Measurements from ENCODE around the gene DOK6. TPM values are rescaled to one million over a fixed set of nuclear protein-coding genes. Genes with fewer than 3 reads are reported as not detected.
"Not testable (repeated sequence)": the region's sequence is repeated elsewhere in the genome, so short reads cannot be mapped to it uniquely, and the experiment has no call there.

The DOK6 gene
- total RNA-seq, 1 donor from 2014 or later: 0.43 TPM

- H3K27ac ChIP-seq: no peak overlapping the region
- no peak overlapping the region for H3K9ac ChIP-seq
- no peak for TF ChIP-seq EZH2phosphoT487 (IDR thresholded peaks at IDR 0.05)
- TF ChIP-seq CTCF (IDR thresholded peaks at IDR 0.05): no peak
- no peak for TF ChIP-seq EZH2 (IDR thresholded peaks at IDR 0.05)
- no peaks in the 10 kb centered on the region for H3K36me3 ChIP-seq
- H3K4me1 ChIP-seq: no peaks in the 10 kb centered on the region
- no peaks in the 10 kb centered on the region for H4K20me1 ChIP-seq (ENCODE audit: low read depth)
- H3K4me3 ChIP-seq: no peak overlapping the region
- H3K27ac Mint-ChIP-seq: no peak overlapping the region
- no peak overlapping the region for H3K4me2 ChIP-seq
- H3K27me3 Mint-ChIP-seq (ENCODE audit: insufficient read depth, low read depth): no peaks in the 10 kb centered on the region
- peaks cover 11% of the 10 kb centered on the region for H3K9me3 Mint-ChIP-seq
- no peaks in the 10 kb centered on the region for H3K79me2 ChIP-seq (ENCODE audit: low read depth)
- no peak overlapping the region for H2AFZ ChIP-seq (replicated peaks)
- no peaks in the 10 kb centered on the region for H3K27me3 ChIP-seq
- H3K4me1 Mint-ChIP-seq: no peaks in the 10 kb centered on the region
- H3K9me3 ChIP-seq (ENCODE audit: low read depth): no peaks in the 10 kb centered on the region
- no peaks in the 10 kb centered on the region for H3F3A ChIP-seq (ENCODE audit: low read depth)
- DNase-seq (ENCODE audit: low spot score): no peak
- no peak overlapping the region for H3K4me3 Mint-ChIP-seq
- H3K36me3 Mint-ChIP-seq: no peaks in the 10 kb centered on the region
These were observed 42.3 kb upstream of the DOK6 start for GRCh38 chr18:69358212-69358895.

GRCh38 chr18:69359768-69360167, 40.9 kb upstream of the DOK6 start:
- not testable (repeated sequence) for H3F3A ChIP-seq (ENCODE audit: low read depth); H3K9me3 ChIP-seq (ENCODE audit: low read depth); H3K4me2 ChIP-seq; H3K4me3 ChIP-seq; H2AFZ ChIP-seq (replicated peaks); H3K27ac ChIP-seq; H3K4me1 ChIP-seq; H3K79me2 ChIP-seq (ENCODE audit: low read depth); H3K4me3 Mint-ChIP-seq; H4K20me1 ChIP-seq (ENCODE audit: low read depth); H3K27ac Mint-ChIP-seq; H3K4me1 Mint-ChIP-seq; H3K27me3 ChIP-seq; H3K9ac ChIP-seq; H3K36me3 ChIP-seq; DNase-seq (ENCODE audit: low spot score); H3K27me3 Mint-ChIP-seq (ENCODE audit: insufficient read depth, low read depth); H3K36me3 Mint-ChIP-seq
- H3K9me3 Mint-ChIP-seq: peaks cover 11% of the 10 kb centered on the region

GRCh38 chr18:69364930-69365329, 35.8 kb upstream of the DOK6 start:
- Histone ChIP-seq H3K36me3 (no peaks in the 10 kb centered on the region), H3K9me3 (ENCODE audit: low read depth) (no peaks in the 10 kb centered on the region), H3K4me1 (no peaks in the 10 kb centered on the region), H3K4me2 (no peak overlapping the region), H3K27me3 (no peaks in the 10 kb centered on the region), H3K9ac (no peak overlapping the region), H3F3A (ENCODE audit: low read depth) (no peaks in the 10 kb centered on the region), H3K27ac (no peak overlapping the region), H4K20me1 (ENCODE audit: low read depth) (no peaks in the 10 kb centered on the region), H3K4me3 (no peak overlapping the region), H2AFZ (replicated peaks) (no peak overlapping the region), H3K79me2 (ENCODE audit: low read depth) (no peaks in the 10 kb centered on the region)
- Mint-ChIP-seq H3K27me3 (ENCODE audit: insufficient read depth, low read depth) (no peaks in the 10 kb centered on the region), H3K9me3 (peaks cover 7% of the 10 kb centered on the region), H3K4me1 (no peaks in the 10 kb centered on the region), H3K27ac (no peak overlapping the region), H3K36me3 (no peaks in the 10 kb centered on the region), H3K4me3 (no peak overlapping the region)
- DNase-seq (ENCODE audit: low spot score): no peak
- TF ChIP-seq CTCF (IDR thresholded peaks at IDR 0.05) (no peak), EZH2phosphoT487 (IDR thresholded peaks at IDR 0.05) (no peak), EZH2 (IDR thresholded peaks at IDR 0.05) (no peak)

- no peak overlapping the region for H3K9ac ChIP-seq
- no peaks in the 10 kb centered on the region for H4K20me1 ChIP-seq (ENCODE audit: low read depth)
- H3K4me1 Mint-ChIP-seq: no peaks in the 10 kb centered on the region
- no peak overlapping the region for H2AFZ ChIP-seq (replicated peaks)
- peaks cover 5% of the 10 kb centered on the region for H3K9me3 Mint-ChIP-seq
- no peak overlapping the region for H3K4me2 ChIP-seq
- no peaks in the 10 kb centered on the region for H3K4me1 ChIP-seq
- H3K79me2 ChIP-seq (ENCODE audit: low read depth): no peaks in the 10 kb centered on the region
- H3K27ac ChIP-seq: no peak overlapping the region
- TF ChIP-seq EZH2 (IDR thresholded peaks at IDR 0.05) (no peak), CTCF (IDR thresholded peaks at IDR 0.05) (peak; percentile 27), EZH2phosphoT487 (IDR thresholded peaks at IDR 0.05) (no peak)
- peak; percentile 24 for DNase-seq (ENCODE audit: low spot score)
- no peaks in the 10 kb centered on the region for H3K27me3 Mint-ChIP-seq (ENCODE audit: insufficient read depth, low read depth)
- H3K4me3 Mint-ChIP-seq: no peak overlapping the region
- no peaks in the 10 kb centered on the region for H3F3A ChIP-seq (ENCODE audit: low read depth)
- no peak overlapping the region for H3K27ac Mint-ChIP-seq
- no peak overlapping the region for H3K4me3 ChIP-seq
- H3K9me3 ChIP-seq (ENCODE audit: low read depth): no peaks in the 10 kb centered on the region
- H3K36me3 ChIP-seq: no peaks in the 10 kb centered on the region
- no peaks in the 10 kb centered on the region for H3K27me3 ChIP-seq
- no peaks in the 10 kb centered on the region for H3K36me3 Mint-ChIP-seq
These were observed 35.0 kb upstream of the DOK6 start for GRCh38 chr18:69365658-69366057.
